Progenitor cell of endocrine pancreas (in vitro differentiated cells): Measurements from ENCODE around the gene AKIRIN2. TPM values are rescaled to one million over a fixed set of nuclear protein-coding genes. Genes with fewer than 3 reads are reported as not detected.

Experiments
- DNase-seq: peaks from one replicate; pipeline ENCODE4 v3.0.0; 2021; ENCODE audit warnings: low spot score; ENCODE audit not compliant: unreplicated experiment
- H3K27ac Mint-ChIP-seq: 2 replicates; pipeline ENCODE4 v1.8.0; 2021; ENCODE audit warnings: mild to moderate bottlenecking, moderate library complexity, mixed read lengths
- H3K27me3 Mint-ChIP-seq: 2 replicates; pipeline ENCODE4 v1.8.0; 2021; ENCODE audit warnings: mixed read lengths
- H3K36me3 Mint-ChIP-seq: 2 replicates; pipeline ENCODE4 v1.8.0; 2022; ENCODE audit warnings: mixed read lengths; ENCODE audit not compliant: insufficient read depth
- H3K4me1 Mint-ChIP-seq: 2 replicates; pipeline ENCODE4 v1.8.0; 2021; ENCODE audit warnings: low read depth, mixed read lengths
- H3K4me3 Mint-ChIP-seq: 2 replicates; pipeline ENCODE4 v1.8.0; 2021; ENCODE audit warnings: low read depth, mild to moderate bottlenecking, moderate library complexity, mixed read lengths
- H3K9me3 Mint-ChIP-seq: 2 replicates; pipeline ENCODE4 v1.8.0; 2021; ENCODE audit warnings: low read depth, mixed read lengths
- CTCF ChIP-seq: fragments of 200-600 bp; sonication (generic); IDR thresholded peaks from one replicate; pipeline ENCODE4 v1.5.0; 2021; ENCODE audit warnings: antibody characterized with exemption, mild to moderate bottlenecking; ENCODE audit not compliant: unreplicated experiment
- total RNA-seq: library from RNA; stranded (reverse); gene quantifications from 2 replicates; pipeline ENCODE4 v1.2.1, GENCODE V29; 2021

Gene AKIRIN2
- total RNA-seq, 1 donor from 2014 or later: 86.3 TPM

- TF ChIP-seq CTCF: no peak
Measured at GRCh38 chr6:87661016-87661415, 41.0 kb downstream of the AKIRIN2 start.

GRCh38 chr6:87660226-87660911 lies 41.7 kb downstream of the AKIRIN2 start:
- peaks cover 9% of the 10 kb centered on the region for H3K36me3 Mint-ChIP-seq
- TF ChIP-seq CTCF: no peak
- H3K27ac Mint-ChIP-seq: no peak overlapping the region
- DNase-seq: no peak
- H3K4me1 Mint-ChIP-seq: no peaks in the 10 kb centered on the region
- H3K4me3 Mint-ChIP-seq: no peak overlapping the region
- H3K27me3 Mint-ChIP-seq: no peaks in the 10 kb centered on the region
- H3K9me3 Mint-ChIP-seq: no peaks in the 10 kb centered on the region

More at GRCh38 chr6:87661016-87661415, 41.0 kb downstream of the AKIRIN2 start:
- H3K27me3 Mint-ChIP-seq: no peaks in the 10 kb centered on the region
- no peak for DNase-seq
- peaks cover 9% of the 10 kb centered on the region for H3K36me3 Mint-ChIP-seq
- H3K4me1 Mint-ChIP-seq: no peaks in the 10 kb centered on the region
- H3K9me3 Mint-ChIP-seq: no peaks in the 10 kb centered on the region
- H3K4me3 Mint-ChIP-seq: no peak overlapping the region
- H3K27ac Mint-ChIP-seq: peak overlapping the region; percentile 87

GRCh38 chr6:87658516-87658915 lies 43.5 kb downstream of the AKIRIN2 start:
- Mint-ChIP-seq H3K4me3 (no peak overlapping the region), H3K27ac (no peak overlapping the region), H3K4me1 (no peaks in the 10 kb centered on the region), H3K36me3 (peaks cover 16% of the 10 kb centered on the region), H3K27me3 (no peaks in the 10 kb centered on the region), H3K9me3 (no peaks in the 10 kb centered on the region)
- TF ChIP-seq CTCF: no peak
- no peak for DNase-seq

- Mint-ChIP-seq H3K27ac (no peak overlapping the region), H3K36me3 (peaks cover 19% of the 10 kb centered on the region), H3K9me3 (no peaks in the 10 kb centered on the region), H3K4me1 (no peaks in the 10 kb centered on the region), H3K27me3 (no peaks in the 10 kb centered on the region), H3K4me3 (no peak overlapping the region)
- no peak for DNase-seq
- TF ChIP-seq CTCF: no peak
Measured at GRCh38 chr6:87656857-87657256, 45.2 kb downstream of the AKIRIN2 start.

GRCh38 chr6:87655824-87656223 lies 46.2 kb downstream of the AKIRIN2 start:
- no peak for TF ChIP-seq CTCF
- no peaks in the 10 kb centered on the region for H3K4me1 Mint-ChIP-seq
- DNase-seq: no peak
- no peaks in the 10 kb centered on the region for H3K27me3 Mint-ChIP-seq
- peaks cover 16% of the 10 kb centered on the region for H3K36me3 Mint-ChIP-seq
- no peak overlapping the region for H3K4me3 Mint-ChIP-seq
- no peak overlapping the region for H3K27ac Mint-ChIP-seq
- H3K9me3 Mint-ChIP-seq: no peaks in the 10 kb centered on the region
